SK-N-SH treated with all-trans-retinoic acid at 6 μM for 48 hours (cell line): Measurements from ENCODE around the gene MRPS23.
A peak's percentile ranks its signal among the peaks of the same experiment; 100 is the strongest.

ENCODE experiments used
- ATAC-seq: fragments of 200-7000 bp; cut with Tn5 transposase; 3 replicates; pipeline ENCODE4 v1.9.1; 2020; ENCODE audit warnings: mild to moderate bottlenecking, moderate library complexity
- ARNTL ChIP-seq: fragments of 450-650 bp; formaldehyde crosslinking; IDR thresholded peaks from 2 replicates; pipeline ENCODE4 v1.5.0; 2020; ENCODE audit warnings: low read depth, mild to moderate bottlenecking, moderate library complexity, borderline replicate concordance
- CSDC2 ChIP-seq: fragments of 250-450 bp; sonication (Bioruptor Pico); IDR thresholded peaks from 2 replicates; pipeline ENCODE4 v1.5.0; 2020; ENCODE audit warnings: mild to moderate bottlenecking, moderate library complexity
- CSRNP3 ChIP-seq: fragments of 250-450 bp; sonication (Bioruptor Pico); IDR thresholded peaks from 2 replicates; pipeline ENCODE4 v1.5.1; 2021; ENCODE audit warnings: mild to moderate bottlenecking, moderate library complexity
- ESRRG ChIP-seq: fragments of 250-450 bp; sonication (Bioruptor Pico); IDR thresholded peaks from 2 replicates; pipeline ENCODE4 v1.6.1; 2021; ENCODE audit warnings: mild to moderate bottlenecking
- GLIS3 ChIP-seq: fragments of 250-450 bp; sonication (Bioruptor Pico); IDR thresholded peaks from 2 replicates; pipeline ENCODE4 v1.5.0; 2020; ENCODE audit warnings: mild to moderate bottlenecking, moderate library complexity
- ISL1 ChIP-seq: fragments of 250-450 bp; sonication (Bioruptor Pico); IDR thresholded peaks from 2 replicates; pipeline ENCODE4 v2.1.2; 2022; ENCODE audit warnings: mild to moderate bottlenecking, moderate library complexity
- PPARA ChIP-seq: fragments of 250-450 bp; sonication (Bioruptor Pico); IDR thresholded peaks from 2 replicates; pipeline ENCODE4 v1.5.0; 2020; ENCODE audit warnings: mild to moderate bottlenecking, borderline replicate concordance
- RARB ChIP-seq: fragments of 250-450 bp; sonication (Bioruptor Pico); IDR thresholded peaks from 2 replicates; pipeline ENCODE4 v1.8.0; 2021; ENCODE audit warnings: mild to moderate bottlenecking, moderate library complexity
- ZC3H10 ChIP-seq: fragments of 250-450 bp; sonication (Bioruptor Pico); IDR thresholded peaks from 2 replicates; pipeline ENCODE4 v1.5.1; 2021; ENCODE audit warnings: mild to moderate bottlenecking, moderate library complexity
- ZFP3 ChIP-seq: fragments of 250-450 bp; sonication (Bioruptor Pico); IDR thresholded peaks from 2 replicates; pipeline ENCODE4 v1.5.0; 2020; ENCODE audit warnings: mild to moderate bottlenecking, moderate library complexity
- ZFP30 ChIP-seq: fragments of 450-650 bp; formaldehyde crosslinking; IDR thresholded peaks from 2 replicates; pipeline ENCODE4 v1.5.0; 2022; ENCODE audit warnings: mild to moderate bottlenecking, moderate library complexity
- ZNF565 ChIP-seq: fragments of 450-650 bp; formaldehyde crosslinking; conservative IDR thresholded peaks from 2 replicates; pipeline ENCODE4 v1.5.0; 2020; ENCODE audit warnings: low read depth, mild to moderate bottlenecking, moderate library complexity
- ZNF8 ChIP-seq: fragments of 450-650 bp; formaldehyde crosslinking; IDR thresholded peaks from 2 replicates; pipeline ENCODE4 v1.5.0; 2020; ENCODE audit warnings: mild to moderate bottlenecking, moderate library complexity
- TF ChIP-seq, protein P1 (sequence below): fragments of 250-450 bp; sonication (Bioruptor Pico); IDR thresholded peaks from 2 replicates; pipeline ENCODE4 v1.8.0; 2020; ENCODE audit warnings: mild to moderate bottlenecking, moderate library complexity, borderline replicate concordance
- TF ChIP-seq, protein P2 (sequence below): fragments of 250-450 bp; sonication (Bioruptor Pico); IDR thresholded peaks from 2 replicates; pipeline ENCODE4 v1.5.1; 2020; ENCODE audit warnings: low read depth, mild to moderate bottlenecking, moderate library complexity
- TF ChIP-seq, protein P3 (sequence below): fragments of 250-450 bp; sonication (Bioruptor Pico); IDR thresholded peaks from 2 replicates; pipeline ENCODE4 v1.5.0; 2020; ENCODE audit warnings: mild to moderate bottlenecking, moderate library complexity
- TF ChIP-seq, protein P4 (sequence below): fragments of 250-450 bp; sonication (Bioruptor Pico); IDR thresholded peaks from 2 replicates; pipeline ENCODE4 v1.8.0; 2021; ENCODE audit warnings: low read depth, mild to moderate bottlenecking, moderate library complexity, borderline replicate concordance

The MRPS23 gene

GRCh38 chr17:57895382-57896060, 45.7 kb upstream of the MRPS23 start:
- TF ChIP-seq ZC3H10 (CRISPR knock-in tag) (no peak), PPARA (CRISPR knock-in tag) (no peak), ARNTL (CRISPR knock-in tag) (no peak), ZNF565 (no peak), ZFP3 (CRISPR knock-in tag) (no peak), CSRNP3 (CRISPR knock-in tag) (no peak)
- TF ChIP-seq, protein P1, sequence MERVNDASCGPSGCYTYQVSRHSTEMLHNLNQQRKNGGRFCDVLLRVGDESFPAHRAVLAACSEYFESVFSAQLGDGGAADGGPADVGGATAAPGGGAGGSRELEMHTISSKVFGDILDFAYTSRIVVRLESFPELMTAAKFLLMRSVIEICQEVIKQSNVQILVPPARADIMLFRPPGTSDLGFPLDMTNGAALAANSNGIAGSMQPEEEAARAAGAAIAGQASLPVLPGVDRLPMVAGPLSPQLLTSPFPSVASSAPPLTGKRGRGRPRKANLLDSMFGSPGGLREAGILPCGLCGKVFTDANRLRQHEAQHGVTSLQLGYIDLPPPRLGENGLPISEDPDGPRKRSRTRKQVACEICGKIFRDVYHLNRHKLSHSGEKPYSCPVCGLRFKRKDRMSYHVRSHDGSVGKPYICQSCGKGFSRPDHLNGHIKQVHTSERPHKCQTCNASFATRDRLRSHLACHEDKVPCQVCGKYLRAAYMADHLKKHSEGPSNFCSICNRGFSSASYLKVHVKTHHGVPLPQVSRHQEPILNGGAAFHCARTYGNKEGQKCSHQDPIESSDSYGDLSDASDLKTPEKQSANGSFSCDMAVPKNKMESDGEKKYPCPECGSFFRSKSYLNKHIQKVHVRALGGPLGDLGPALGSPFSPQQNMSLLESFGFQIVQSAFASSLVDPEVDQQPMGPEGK = no peak
- TF ChIP-seq, protein P2, sequence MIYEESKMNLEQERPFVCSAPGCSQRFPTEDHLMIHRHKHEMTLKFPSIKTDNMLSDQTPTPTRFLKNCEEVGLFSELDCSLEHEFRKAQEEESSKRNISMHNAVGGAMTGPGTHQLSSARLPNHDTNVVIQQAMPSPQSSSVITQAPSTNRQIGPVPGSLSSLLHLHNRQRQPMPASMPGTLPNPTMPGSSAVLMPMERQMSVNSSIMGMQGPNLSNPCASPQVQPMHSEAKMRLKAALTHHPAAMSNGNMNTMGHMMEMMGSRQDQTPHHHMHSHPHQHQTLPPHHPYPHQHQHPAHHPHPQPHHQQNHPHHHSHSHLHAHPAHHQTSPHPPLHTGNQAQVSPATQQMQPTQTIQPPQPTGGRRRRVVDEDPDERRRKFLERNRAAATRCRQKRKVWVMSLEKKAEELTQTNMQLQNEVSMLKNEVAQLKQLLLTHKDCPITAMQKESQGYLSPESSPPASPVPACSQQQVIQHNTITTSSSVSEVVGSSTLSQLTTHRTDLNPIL (CRISPR knock-in tag) = no peak
- ATAC-seq = no peak

- TF ChIP-seq, protein P3, sequence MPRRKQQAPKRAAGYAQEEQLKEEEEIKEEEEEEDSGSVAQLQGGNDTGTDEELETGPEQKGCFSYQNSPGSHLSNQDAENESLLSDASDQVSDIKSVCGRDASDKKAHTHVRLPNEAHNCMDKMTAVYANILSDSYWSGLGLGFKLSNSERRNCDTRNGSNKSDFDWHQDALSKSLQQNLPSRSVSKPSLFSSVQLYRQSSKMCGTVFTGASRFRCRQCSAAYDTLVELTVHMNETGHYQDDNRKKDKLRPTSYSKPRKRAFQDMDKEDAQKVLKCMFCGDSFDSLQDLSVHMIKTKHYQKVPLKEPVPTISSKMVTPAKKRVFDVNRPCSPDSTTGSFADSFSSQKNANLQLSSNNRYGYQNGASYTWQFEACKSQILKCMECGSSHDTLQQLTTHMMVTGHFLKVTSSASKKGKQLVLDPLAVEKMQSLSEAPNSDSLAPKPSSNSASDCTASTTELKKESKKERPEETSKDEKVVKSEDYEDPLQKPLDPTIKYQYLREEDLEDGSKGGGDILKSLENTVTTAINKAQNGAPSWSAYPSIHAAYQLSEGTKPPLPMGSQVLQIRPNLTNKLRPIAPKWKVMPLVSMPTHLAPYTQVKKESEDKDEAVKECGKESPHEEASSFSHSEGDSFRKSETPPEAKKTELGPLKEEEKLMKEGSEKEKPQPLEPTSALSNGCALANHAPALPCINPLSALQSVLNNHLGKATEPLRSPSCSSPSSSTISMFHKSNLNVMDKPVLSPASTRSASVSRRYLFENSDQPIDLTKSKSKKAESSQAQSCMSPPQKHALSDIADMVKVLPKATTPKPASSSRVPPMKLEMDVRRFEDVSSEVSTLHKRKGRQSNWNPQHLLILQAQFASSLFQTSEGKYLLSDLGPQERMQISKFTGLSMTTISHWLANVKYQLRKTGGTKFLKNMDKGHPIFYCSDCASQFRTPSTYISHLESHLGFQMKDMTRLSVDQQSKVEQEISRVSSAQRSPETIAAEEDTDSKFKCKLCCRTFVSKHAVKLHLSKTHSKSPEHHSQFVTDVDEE (CRISPR knock-in tag) = no peak
- TF ChIP-seq CSDC2 (CRISPR knock-in tag) (no peak), ISL1 (no peak), CSRNP3 (CRISPR knock-in tag) (no peak), ZNF8 (CRISPR knock-in tag) (no peak), GLIS3 (CRISPR knock-in tag) (no peak), ESRRG (no peak)
- TF ChIP-seq, protein P2 (CRISPR knock-in tag) = no peak
- no peak for ATAC-seq
These were observed 45.0 kb upstream of the MRPS23 start for GRCh38 chr17:57894848-57895247.

GRCh38 chr17:57892820-57893595, 43.2 kb upstream of the MRPS23 start:
- ATAC-seq = peak; percentile 77
- TF ChIP-seq ESRRG (no peak), ZFP30 (no peak), RARB (no peak), ZNF565 (no peak), CSRNP3 (CRISPR knock-in tag) (no peak)
- TF ChIP-seq, protein P4, sequence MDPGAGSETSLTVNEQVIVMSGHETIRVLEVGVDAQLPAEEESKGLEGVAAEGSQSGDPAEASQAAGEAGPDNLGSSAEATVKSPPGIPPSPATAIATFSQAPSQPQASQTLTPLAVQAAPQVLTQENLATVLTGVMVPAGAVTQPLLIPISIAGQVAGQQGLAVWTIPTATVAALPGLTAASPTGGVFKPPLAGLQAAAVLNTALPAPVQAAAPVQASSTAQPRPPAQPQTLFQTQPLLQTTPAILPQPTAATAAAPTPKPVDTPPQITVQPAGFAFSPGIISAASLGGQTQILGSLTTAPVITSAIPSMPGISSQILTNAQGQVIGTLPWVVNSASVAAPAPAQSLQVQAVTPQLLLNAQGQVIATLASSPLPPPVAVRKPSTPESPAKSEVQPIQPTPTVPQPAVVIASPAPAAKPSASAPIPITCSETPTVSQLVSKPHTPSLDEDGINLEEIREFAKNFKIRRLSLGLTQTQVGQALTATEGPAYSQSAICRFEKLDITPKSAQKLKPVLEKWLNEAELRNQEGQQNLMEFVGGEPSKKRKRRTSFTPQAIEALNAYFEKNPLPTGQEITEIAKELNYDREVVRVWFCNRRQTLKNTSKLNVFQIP = no peak
- TF ChIP-seq, protein P1 = no peak
